B cell (primary cell): ENCODE measurements around the gene TALDO1.

Source experiments
- CTCF ChIP-seq: fragments of 200-600 bp; IDR thresholded peaks from one replicate; pipeline ENCODE4 v1.8.0; 2022; ENCODE audit warnings: antibody characterized with exemption, mild to moderate bottlenecking
- EZH2 ChIP-seq: IDR thresholded peaks from 2 replicates; pipeline ENCODE4 v1.6.1; 2012; ENCODE audit warnings: borderline replicate concordance, low read depth, mild to moderate bottlenecking, moderate library complexity, low read length; ENCODE audit not compliant: insufficient read depth, poor library complexity, severe bottlenecking

- TF ChIP-seq EZH2 (no peak), CTCF (no peak)
Measured at GRCh38 chr11:812390-812789, 65.1 kb downstream of the TALDO1 start.
